ENCODE measurements around the gene HSD17B2. TPM values are rescaled to one million over a fixed set of nuclear protein-coding genes. Genes with fewer than 3 reads are reported as not detected.

HSD17B2 gene
- not detected in 2 replicates for polyA plus RNA-seq

GRCh38 chr16:82034981-82035612 lies at the start of gene HSD17B2:
Gene HSD17B2, plus strand, starts transcription at chr16:82035253. Its CDS starts 172 bp downstream, at chr16:82035425.

GRCh38 chr16:82011199-82011641 lies 23.8 kb upstream of the HSD17B2 start, which contains the start of gene SDR42E1:
Gene SDR42E1, minus strand, starts transcription at chr16:82011470. Its CDS starts 10,612 bp downstream, at chr16:82000858.

Other genes starting within 250 kb of the HSD17B2 start
- gene SDR42E1, start 23.8 kb upstream of the HSD17B2 start, polyA plus RNA-seq: not detected in 2 replicates
- 117 and 150 TPM in 2 replicates for gene MPHOSPH6, start 135.0 kb downstream of the HSD17B2 start, polyA plus RNA-seq

Data from Purkinje cell (primary cell).